ENCODE results near the gene STAU1. TPM values are rescaled to one million over a fixed set of nuclear protein-coding genes. Genes with fewer than 3 reads are reported as not detected.
A peak's percentile ranks its signal among the peaks of the same experiment; 100 is the strongest.

STAU1 gene
- total and polyA plus RNA-seq, 8 donors = 18.9 to 62.8 (median 55.3) TPM

GRCh38 chr20:49167811-49168507, 20.2 kb downstream of the STAU1 start:
- H3K4me1 ChIP-seq = peaks cover 0 to 24% (median 23%) of the 10 kb centered on the region in 3 donors
- ATAC-seq (peak; percentile 44 to 76 (median 64)), DNase-seq (no peak), FAIRE-seq (no peak)
- WGBS, 2 donors = 23 to 29% methylated on average over 5 of the region's 5 CpGs
- no peak for TF ChIP-seq CTCF (IDR thresholded peaks at IDR 0.05)
- H3K9me3 ChIP-seq = no peaks in the 10 kb centered on the region
- no peak overlapping the region for H3K27ac ChIP-seq
- no peak overlapping the region for H3K4me3 ChIP-seq
- no peaks in the 10 kb centered on the region for H3K27me3 ChIP-seq
- no peaks in the 10 kb centered on the region for H3K36me3 ChIP-seq
- intact Hi-C loops (cut with DNase I) = no loop called here

GRCh38 chr20:49166534-49167449, 21.3 kb downstream of the STAU1 start:
- FAIRE-seq = no peak
- DNase-seq = no peak
- no peaks in the 10 kb centered on the region for H3K27me3 ChIP-seq
- H3K27ac ChIP-seq = no peak overlapping the region
- peak in 1 of 4 donors; percentile 31 for ATAC-seq
- H3K4me1 ChIP-seq = peaks cover 0 to 24% (median 23%) of the 10 kb centered on the region in 3 donors
- intact Hi-C loops (cut with DNase I) = no loop called here
- TF ChIP-seq CTCF (IDR thresholded peaks at IDR 0.05) = no peak
- no peak overlapping the region for H3K4me3 ChIP-seq
- H3K9me3 ChIP-seq = no peaks in the 10 kb centered on the region
- 82 to 91% methylated on average over 1 of the region's 1 CpG for WGBS, 2 donors
- no peaks in the 10 kb centered on the region for H3K36me3 ChIP-seq

- ATAC-seq (no peak), DNase-seq (no peak), FAIRE-seq (no peak)
- H3K36me3 ChIP-seq = no peaks in the 10 kb centered on the region
- H3K4me1 ChIP-seq = peaks cover 2 to 24% (median 23%) of the 10 kb centered on the region in 3 donors
- WGBS, 2 donors = 83 to 88% methylated on average over 5 of the region's 5 CpGs
- H3K4me3 ChIP-seq = no peak overlapping the region
- intact Hi-C loops (cut with DNase I) = no loop called here
- no peaks in the 10 kb centered on the region for H3K27me3 ChIP-seq
- TF ChIP-seq CTCF (IDR thresholded peaks at IDR 0.05) = no peak
- H3K27ac ChIP-seq = no peak overlapping the region
- H3K9me3 ChIP-seq = no peaks in the 10 kb centered on the region
These were observed 22.5 kb downstream of the STAU1 start for GRCh38 chr20:49165611-49166010.

- intact Hi-C loops (cut with DNase I) = no loop called here
- 86 to 98% methylated on average over 5 of the region's 5 CpGs for WGBS, 2 donors
- no peak for DNase-seq
- Histone ChIP-seq H3K4me3 (no peak overlapping the region), H3K36me3 (no peaks in the 10 kb centered on the region), H3K27me3 (no peaks in the 10 kb centered on the region), H3K27ac (no peak overlapping the region), H3K9me3 (no peaks in the 10 kb centered on the region), H3K4me1 (peaks cover 6 to 26% (median 24%) of the 10 kb centered on the region in 3 donors)
- no peak for TF ChIP-seq CTCF (IDR thresholded peaks at IDR 0.05)
- FAIRE-seq = no peak
- ATAC-seq = no peak
These were observed 24.4 kb downstream of the STAU1 start for GRCh38 chr20:49163696-49164095.
